NCI-H2081 treated with DMSO at 0.1 percent for 48 hours (cell line): ENCODE data around the gene PSMB2.
"Not testable (repeated sequence)": the region's sequence is repeated elsewhere in the genome, so short reads cannot be mapped to it uniquely, and the experiment has no call there.

ENCODE experiments used
- DNase-seq: peaks from one replicate; lab custom pipeline; 2025; lab: John Stamatoyannopoulos, UW

PSMB2 gene

GRCh38 chr1:35592991-35593769, 48.1 kb downstream of the PSMB2 start:
- no peak for DNase-seq

- DNase-seq: no peak
These were observed 50.1 kb downstream of the PSMB2 start for GRCh38 chr1:35591211-35591610.

- DNase-seq: no peak
These were observed 50.8 kb downstream of the PSMB2 start for GRCh38 chr1:35590476-35591040.

- no peak for DNase-seq
These were observed 51.6 kb downstream of the PSMB2 start for GRCh38 chr1:35589516-35590427.

- DNase-seq: no peak
These were observed 53.0 kb downstream of the PSMB2 start for GRCh38 chr1:35588197-35588910.

GRCh38 chr1:35587736-35588135, 53.6 kb downstream of the PSMB2 start:
- DNase-seq: no peak

- no peak for DNase-seq
These were observed 54.5 kb downstream of the PSMB2 start for GRCh38 chr1:35586808-35587207.

GRCh38 chr1:35585805-35586204, 55.5 kb downstream of the PSMB2 start:
- DNase-seq: not testable (repeated sequence)

GRCh38 chr1:35585281-35585680, 56.0 kb downstream of the PSMB2 start:
- no peak for DNase-seq

GRCh38 chr1:35581621-35582020, 59.7 kb downstream of the PSMB2 start:
- not testable (repeated sequence) for DNase-seq

GRCh38 chr1:35580949-35581388, 60.4 kb downstream of the PSMB2 start:
- no peak for DNase-seq

- DNase-seq: no peak
These were observed 64.0 kb downstream of the PSMB2 start for GRCh38 chr1:35577071-35577998.

GRCh38 chr1:35576766-35577070, 64.6 kb downstream of the PSMB2 start:
- DNase-seq: not testable (repeated sequence)

GRCh38 chr1:35576061-35576765, 65.1 kb downstream of the PSMB2 start:
- DNase-seq: no peak

- no peak for DNase-seq
These were observed 65.8 kb downstream of the PSMB2 start for GRCh38 chr1:35575416-35575958.

- DNase-seq: no peak
These were observed 66.5 kb downstream of the PSMB2 start for GRCh38 chr1:35574655-35575415.

- DNase-seq: no peak
These were observed 67.1 kb downstream of the PSMB2 start for GRCh38 chr1:35574125-35574654.

- DNase-seq: no peak
These were observed 67.9 kb downstream of the PSMB2 start, which contains the start of gene TFAP2E for GRCh38 chr1:35573198-35574124. Gene TFAP2E (plus strand): TSS chr1:35573314. CDS start chr1:35573578, 264 bp downstream.
